HEK293T (cell line): ENCODE measurements around the gene MYO6.

Experiments
- ARNT ChIP-seq: fragments of 450-650 bp; IDR thresholded peaks from 2 replicates; pipeline ENCODE4 v1.6.1; 2017; ENCODE audit warnings: mild to moderate bottlenecking
- BHLHE40 ChIP-seq: fragments of 450-650 bp; IDR thresholded peaks from 2 replicates; pipeline ENCODE4 v1.6.1; 2016; ENCODE audit warnings: mild to moderate bottlenecking, moderate library complexity, borderline replicate concordance
- CTBP1 ChIP-seq: fragments of 450-650 bp; IDR thresholded peaks from 2 replicates; pipeline ENCODE4 v1.6.1; 2016; ENCODE audit warnings: borderline replicate concordance
- ELF4 ChIP-seq: fragments of 450-650 bp; IDR thresholded peaks from 2 replicates; pipeline ENCODE4 v1.6.1; 2017; ENCODE audit warnings: antibody characterized with exemption
- FOXK2 ChIP-seq: fragments of 450-650 bp; IDR thresholded peaks from 2 replicates; pipeline ENCODE4 v1.6.1; 2016; ENCODE audit warnings: mild to moderate bottlenecking
- FOXM1 ChIP-seq: fragments of 450-650 bp; IDR thresholded peaks from 2 replicates; pipeline ENCODE4 v1.6.1; 2017; ENCODE audit warnings: mild to moderate bottlenecking, borderline replicate concordance
- LEF1 ChIP-seq: fragments of 450-650 bp; IDR thresholded peaks from 2 replicates; pipeline ENCODE4 v1.6.1; 2017; ENCODE audit warnings: mild to moderate bottlenecking, borderline replicate concordance
- SP1 ChIP-seq: fragments of 450-650 bp; IDR thresholded peaks from 2 replicates; pipeline ENCODE4 v1.6.1; 2017
- TARDBP ChIP-seq: fragments of 450-650 bp; IDR thresholded peaks from 2 replicates; pipeline ENCODE4 v1.6.1; 2016
- TF ChIP-seq, protein P1 (sequence below): fragments of 450-650 bp; IDR thresholded peaks from 2 replicates; pipeline ENCODE4 v1.6.1; 2016

DNA sequence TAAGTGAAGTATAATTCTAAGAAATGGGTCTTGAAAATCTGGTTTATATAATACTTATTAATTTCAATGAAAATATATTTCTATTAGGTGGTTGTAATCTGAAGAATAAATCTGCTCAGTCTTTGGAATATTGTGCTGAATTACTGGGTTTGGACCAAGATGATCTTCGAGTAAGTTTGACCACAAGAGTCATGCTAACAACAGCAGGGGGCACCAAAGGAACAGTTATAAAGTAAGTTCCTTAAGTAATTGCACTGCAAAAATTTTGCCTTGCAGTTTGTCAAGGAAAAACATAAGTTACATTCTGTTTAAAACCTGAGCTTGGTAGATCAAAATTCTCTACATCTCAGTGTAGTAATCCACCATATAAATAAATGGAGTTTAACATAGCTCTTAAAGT is 106.0 kb downstream of the MYO6 start:
- TF ChIP-seq, protein P1, sequence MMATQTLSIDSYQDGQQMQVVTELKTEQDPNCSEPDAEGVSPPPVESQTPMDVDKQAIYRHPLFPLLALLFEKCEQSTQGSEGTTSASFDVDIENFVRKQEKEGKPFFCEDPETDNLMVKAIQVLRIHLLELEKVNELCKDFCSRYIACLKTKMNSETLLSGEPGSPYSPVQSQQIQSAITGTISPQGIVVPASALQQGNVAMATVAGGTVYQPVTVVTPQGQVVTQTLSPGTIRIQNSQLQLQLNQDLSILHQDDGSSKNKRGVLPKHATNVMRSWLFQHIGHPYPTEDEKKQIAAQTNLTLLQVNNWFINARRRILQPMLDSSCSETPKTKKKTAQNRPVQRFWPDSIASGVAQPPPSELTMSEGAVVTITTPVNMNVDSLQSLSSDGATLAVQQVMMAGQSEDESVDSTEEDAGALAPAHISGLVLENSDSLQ: no peak
- no peak for TF ChIP-seq LEF1
- TF ChIP-seq BHLHE40: no peak
- no peak for TF ChIP-seq FOXM1
- TF ChIP-seq SP1: no peak
- TF ChIP-seq FOXK2: no peak
- no peak for TF ChIP-seq TARDBP
- no peak for TF ChIP-seq CTBP1
- TF ChIP-seq ARNT: no peak
- no peak for TF ChIP-seq ELF4
